ENCODE results near the gene PSPN.
"Not testable (repeated sequence)": the region's sequence is repeated elsewhere in the genome, so short reads cannot be mapped to it uniquely, and the experiment has no call there.

Gene PSPN

GRCh38 chr19:6406401-6406800, 30.7 kb upstream of the PSPN start:
- no peak for DNase-seq

DNA sequence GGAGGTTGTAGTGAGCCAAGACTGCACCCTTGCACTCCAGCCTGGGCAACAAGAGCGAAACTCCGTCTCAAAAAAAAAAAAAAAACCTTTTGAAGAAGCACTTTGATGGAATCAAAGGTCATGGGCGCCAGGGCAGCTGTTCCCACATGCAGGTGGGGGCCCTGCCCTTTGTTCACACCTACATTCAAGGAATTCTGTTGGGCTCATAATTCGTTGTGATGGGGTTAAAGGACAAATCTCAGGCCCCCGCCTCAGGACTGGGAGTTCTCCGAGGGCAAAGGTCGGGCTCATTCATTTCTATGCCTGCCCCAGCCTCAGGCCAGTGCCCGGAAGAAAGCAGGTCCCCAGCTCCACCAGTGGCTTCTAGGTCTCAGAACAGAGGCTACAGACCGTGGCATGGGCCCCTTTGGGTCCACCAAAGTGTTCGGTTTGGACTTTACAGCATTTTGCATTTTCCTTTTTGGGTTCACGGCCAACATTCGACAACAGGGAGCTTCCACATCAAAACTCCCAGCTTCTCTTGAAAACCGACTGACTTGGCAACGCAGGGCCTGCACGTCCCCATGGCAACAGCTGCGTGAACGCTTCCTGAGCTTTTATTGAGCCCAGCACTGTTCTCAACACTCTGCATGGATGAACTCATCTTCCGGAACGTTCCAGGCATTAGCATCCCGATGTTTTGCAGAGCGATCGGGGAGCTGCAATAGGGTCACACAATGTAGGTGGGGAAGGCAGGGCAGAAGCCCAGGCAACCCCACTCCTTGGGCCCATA, 27.3 kb upstream of the PSPN start:
- peak in 47 of 51 donors; percentile 6 to 89 (median 63) for DNase-seq

GRCh38 chr19:6402058-6402457, 26.3 kb upstream of the PSPN start:
- DNase-seq, result no peak

GRCh38 chr19:6400062-6400944, 24.6 kb upstream of the PSPN start:
- DNase-seq, result not testable (repeated sequence)

DNA sequence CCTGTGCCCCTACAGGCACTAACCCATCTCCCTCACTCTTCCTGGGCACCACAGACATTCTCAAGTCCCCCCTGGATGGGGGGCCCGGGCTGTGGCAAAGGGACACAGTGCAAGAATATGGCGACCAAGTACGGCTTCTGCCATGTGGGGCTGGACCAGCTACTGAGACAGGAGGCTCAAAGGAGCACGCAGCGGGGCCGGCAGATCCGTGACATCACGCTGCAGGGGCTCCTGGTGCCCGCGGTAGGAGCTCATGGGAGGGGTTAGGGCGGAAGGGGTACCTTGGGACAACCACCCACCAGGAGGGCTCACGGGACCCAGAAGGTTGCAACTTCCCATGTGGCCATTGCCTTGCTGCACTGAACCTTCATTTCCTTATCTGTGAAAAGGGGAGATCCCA, 20.6 kb upstream of the PSPN start:
- DNase-seq, result no peak

GRCh38 chr19:6394831-6395230, 19.1 kb upstream of the PSPN start:
- no peak for DNase-seq

DNA sequence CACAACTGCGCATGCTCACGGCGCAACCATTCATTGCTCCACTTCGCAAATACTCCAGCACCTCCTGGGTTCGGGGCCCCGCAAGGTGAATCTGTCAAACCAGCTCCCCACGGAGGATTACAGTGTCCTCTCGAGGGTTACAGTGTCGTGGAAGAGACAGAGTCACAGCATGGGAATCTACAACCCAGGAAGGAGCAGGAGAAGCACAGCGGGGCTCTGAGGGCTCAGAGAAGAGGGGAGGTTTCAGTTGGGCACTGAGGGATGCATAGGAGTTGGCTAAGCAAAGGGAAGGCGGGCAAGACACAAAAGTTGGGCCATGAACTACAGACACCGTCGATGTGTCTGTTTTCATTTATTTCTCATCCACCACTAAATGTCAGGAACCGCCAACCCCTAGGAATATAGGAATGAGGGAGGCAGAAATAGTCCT, 18.3 kb upstream of the PSPN start:
- DNase-seq, result peak in 1 of 51 donors; percentile 65

DNA sequence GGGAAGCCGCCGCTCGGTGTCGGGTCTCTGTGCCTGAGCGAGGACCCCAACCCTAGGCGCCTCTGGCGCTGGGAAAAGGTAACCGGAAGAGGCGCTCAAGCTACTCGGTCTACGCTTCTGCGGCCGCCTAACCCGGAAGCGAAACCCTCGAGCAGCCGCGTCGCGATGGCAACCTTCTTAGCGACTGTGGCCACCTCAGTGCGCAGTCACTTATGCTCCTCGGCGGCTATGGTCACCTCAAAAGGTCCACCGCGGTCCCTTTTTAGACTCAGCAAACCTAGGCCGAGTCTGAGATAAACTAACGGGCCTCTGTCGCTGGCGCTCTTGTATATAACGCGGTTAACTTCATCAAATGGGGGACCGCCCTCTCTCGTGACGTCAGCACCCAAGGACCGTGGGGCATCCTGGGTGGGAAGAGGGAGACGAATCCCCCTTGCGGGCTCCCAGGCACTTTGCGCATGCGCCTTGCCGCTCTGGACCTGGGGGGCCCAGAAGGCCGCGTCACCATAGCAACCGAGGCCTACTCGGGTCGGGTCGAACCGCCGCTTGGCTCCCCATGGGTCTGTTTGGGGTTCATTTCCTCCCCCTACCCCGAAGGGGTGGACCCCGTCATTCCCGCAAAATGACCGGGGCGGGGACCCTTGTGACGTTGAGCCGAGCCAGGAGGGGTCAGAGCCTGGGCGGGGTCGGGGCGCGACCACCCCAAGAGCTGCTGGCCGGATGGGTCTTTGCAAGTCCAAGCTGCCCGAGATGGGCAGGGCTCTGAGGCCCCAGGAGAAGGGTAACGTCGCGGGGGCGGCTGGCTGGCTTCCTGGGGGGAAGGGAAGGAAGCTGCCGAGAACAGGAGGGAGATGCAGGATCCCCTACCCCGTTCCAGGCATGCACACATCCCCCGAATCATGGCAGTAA, 17.6 kb upstream of the PSPN start, which contains the start of gene GTF2F1:
Gene GTF2F1 (minus strand): TSS at position 91 of the 909 bp plus-strand sequence. CDS start 169 bp downstream, outside the sequence.
- peak; percentile 80 to 99 (median 93) for DNase-seq

DNA sequence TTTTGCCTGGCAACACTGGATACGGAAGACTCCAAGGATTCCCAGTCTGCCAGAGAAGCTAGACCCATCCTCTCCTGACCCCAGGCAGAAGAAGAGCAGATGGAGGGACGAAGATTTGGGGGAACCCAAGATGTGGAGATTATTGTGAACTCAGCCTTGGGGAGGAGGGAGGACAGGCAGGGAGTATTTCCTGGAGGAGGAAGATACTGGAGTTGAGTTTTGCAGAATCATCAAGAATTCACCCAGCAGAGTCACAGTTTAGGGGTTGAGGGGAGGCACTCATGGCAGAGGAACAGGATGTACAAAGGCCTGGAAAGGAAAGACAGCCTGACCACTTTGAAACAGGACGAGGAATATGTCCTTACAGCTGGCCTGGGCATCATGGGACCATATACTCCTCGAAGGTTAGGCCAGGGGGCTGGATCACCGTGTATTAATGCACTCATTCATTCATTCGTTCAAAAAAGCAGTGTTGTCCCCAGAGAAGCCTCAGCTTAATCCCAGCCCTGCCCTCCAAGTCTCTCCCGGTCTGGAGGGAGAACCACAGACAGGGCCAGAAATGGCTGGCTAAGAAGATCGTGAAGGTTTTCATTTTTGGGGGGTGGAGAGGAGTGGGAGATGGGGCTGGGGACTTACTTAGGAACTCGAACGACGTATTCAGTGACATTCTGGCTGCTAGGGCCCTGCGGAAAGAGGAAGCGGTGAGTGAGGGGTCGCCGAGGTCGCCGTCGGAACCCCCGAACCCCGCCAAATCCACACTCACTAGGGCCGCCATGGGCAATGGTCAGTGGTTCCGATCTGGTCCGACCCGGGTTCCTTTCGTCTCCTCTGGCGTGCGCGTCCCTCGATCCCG, 16.7 kb upstream of the PSPN start:
- DNase-seq, result no peak

- DNase-seq, result no peak
These were observed 11.6 kb upstream of the PSPN start for GRCh38 chr19:6387372-6387771.

- no peak for DNase-seq
These were observed 8.6 kb upstream of the PSPN start for GRCh38 chr19:6384381-6384780.

DNA sequence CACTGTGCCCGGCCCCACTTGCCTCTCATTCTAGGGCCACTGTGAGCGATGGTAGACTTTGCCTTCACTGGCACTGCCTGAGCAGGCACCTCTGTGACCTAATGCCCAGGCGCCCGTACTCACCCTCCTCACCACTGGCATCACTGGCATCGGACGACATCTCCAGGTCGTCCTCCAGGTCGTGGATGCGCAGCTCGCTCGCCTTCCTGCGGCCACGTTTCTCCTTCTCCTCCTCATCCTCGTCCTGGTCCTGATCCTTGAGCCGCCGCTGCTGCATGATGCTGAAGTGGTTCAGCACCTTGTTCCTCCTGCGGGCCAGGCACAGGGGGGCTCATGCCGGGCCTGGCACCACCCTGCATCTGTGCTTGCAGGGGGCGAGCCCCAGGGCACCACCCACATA, 7.5 kb upstream of the PSPN start:
- no peak for DNase-seq

DNA sequence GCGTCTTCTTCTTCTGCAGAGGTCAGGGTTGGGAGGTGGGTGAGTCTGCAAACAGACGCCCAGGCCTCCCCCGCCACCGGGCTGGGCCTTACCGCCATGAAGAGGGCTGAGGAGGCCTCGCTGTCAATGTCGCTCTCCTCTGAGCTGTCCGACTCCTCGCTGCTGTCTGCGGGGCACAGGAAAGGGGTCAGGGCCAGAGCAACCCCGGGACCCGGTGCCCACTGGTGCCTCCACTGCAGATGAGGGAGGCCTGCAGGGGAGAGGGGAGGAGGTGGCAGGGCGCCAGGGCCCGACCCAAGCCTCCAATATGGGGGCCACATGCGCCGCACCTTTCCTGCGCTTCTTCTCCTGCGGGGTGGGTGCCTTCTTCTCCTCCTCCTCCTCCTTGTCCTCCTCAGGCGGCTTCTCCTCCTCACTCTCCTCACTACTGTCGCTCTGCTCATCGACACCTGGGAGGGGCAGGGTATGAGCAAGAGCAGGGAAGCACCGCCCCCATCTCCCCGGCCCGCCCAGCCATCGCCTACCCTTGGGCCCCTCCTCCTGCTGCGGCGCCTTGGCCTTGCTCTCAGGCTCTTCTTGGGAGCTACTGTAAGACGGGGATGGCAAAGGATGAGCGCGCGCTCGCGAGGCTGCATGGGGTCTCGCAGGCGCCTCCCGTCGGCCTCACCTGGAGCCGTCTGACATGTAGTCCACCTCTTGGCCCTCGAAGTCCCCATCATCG, 5.5 kb upstream of the PSPN start:
- DNase-seq, result no peak

DNA sequence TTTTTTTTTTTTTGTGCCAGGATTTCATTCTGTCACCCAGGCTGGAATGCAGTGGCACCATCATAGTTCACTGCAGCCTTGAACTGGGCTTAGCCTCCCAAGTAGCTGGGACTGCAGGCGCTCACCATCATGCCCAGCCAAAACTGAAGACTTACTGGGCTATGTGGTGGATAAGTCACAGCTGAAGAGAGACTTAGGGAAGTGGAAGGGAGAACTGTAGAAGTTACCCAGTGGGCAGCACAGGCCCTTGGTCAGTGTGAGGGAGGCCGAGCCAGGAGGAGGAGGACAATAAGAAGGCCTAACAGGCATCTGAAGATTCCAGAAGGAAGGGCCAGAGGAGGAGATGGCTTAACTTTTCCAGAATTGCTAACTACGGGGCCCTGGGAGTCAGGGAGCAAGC, 4.0 kb upstream of the PSPN start:
- no peak for DNase-seq

DNA sequence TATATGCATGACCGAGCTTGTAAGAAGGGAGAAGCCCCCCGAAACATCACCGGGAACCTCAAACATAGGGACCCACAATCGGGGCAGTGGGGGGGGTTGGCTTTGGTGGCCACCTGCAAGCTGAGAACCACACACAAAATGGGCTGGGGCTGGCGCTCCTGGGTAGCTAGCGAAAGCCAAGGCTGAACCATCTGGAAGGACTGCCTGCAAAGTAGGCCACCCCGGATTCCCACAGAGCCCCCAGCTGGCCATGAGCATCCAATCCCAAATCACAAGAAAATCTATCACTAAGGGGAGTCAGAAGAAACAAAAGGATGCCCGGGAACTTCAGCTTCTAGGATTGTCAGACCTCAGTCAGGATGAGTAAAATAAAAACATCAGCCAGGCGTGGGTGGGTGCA, 2.8 kb upstream of the PSPN start:
- DNase-seq, result no peak

DNA sequence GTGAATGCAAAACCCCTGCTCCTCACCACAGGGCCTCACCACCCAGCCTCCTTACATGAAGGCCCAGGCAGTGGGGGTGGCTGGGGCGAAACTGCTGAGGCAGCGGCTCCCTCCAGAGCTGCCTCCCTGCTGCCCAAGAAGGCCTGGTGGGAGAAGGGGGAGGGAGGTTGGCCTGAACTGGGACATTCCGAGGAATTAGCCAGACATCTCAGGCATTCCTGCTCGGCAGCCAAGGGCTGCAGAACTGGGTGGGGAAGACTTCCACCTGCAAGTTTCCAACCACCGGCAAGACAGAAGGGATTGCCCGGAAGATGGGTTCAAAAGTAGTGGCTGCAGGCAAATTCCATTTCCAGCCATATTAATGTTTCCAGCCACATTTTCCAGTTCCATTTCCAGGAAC, 2.3 kb upstream of the PSPN start:
- DNase-seq, result no peak

GRCh38 chr19:6376512-6377190, 918 bp upstream of the PSPN start:
- no peak for DNase-seq

GRCh38 chr19:6374711-6375410, 872 bp downstream of the PSPN start:
- no peak for DNase-seq
